Transverse colon (tissue), 4 donors: ENCODE results near the gene DUSP9. TPM values are rescaled to one million over a fixed set of nuclear protein-coding genes. Genes with fewer than 3 reads are reported as not detected.
A peak's percentile ranks its signal among the peaks of the same experiment; 100 is the strongest.

Source experiments
- DNase-seq: peaks from one replicate; pipeline ENCODE4 v3.0.0-alpha.2; 2019
- H3K27ac ChIP-seq, 4 donors: fragments of 200-600 bp; sonication (generic); 2 replicates each; pipeline ENCODE4 v1.5.1; 2016 to 2018; ENCODE audit warnings: inconsistent platforms in 4 of 4
- H3K27me3 ChIP-seq: fragments of 200-600 bp; sonication (generic); 2 replicates; pipeline ENCODE4 v1.5.1; 2017; ENCODE audit warnings: inconsistent platforms
- H3K36me3 ChIP-seq, 4 donors: fragments of 200-600 bp; sonication (generic); 2 replicates each; pipeline ENCODE4 v1.5.1; 2017 to 2019; ENCODE audit warnings: inconsistent platforms in 4 of 4
- H3K4me1 ChIP-seq, 4 donors: fragments of 200-600 bp; sonication (generic); 2 replicates each; pipeline ENCODE4 v1.5.1; 2017 to 2020; ENCODE audit warnings: inconsistent platforms in 4 of 4
- H3K4me3 ChIP-seq, 4 donors: fragments of 200-600 bp; sonication (generic); 1 replicate in 1 of 4; 2 replicates in 3 of 4; pipeline versions ENCODE4 v1.5.1 to v1.6.1; 2017 to 2019; ENCODE audit warnings: inconsistent platforms in 4 of 4
- H3K9me3 ChIP-seq, 2 donors: fragments of 200-600 bp; sonication (generic); 2 replicates each; pipeline ENCODE4 v1.5.1; 2017 to 2019; ENCODE audit warnings: inconsistent platforms in 2 of 2
- EP300 ChIP-seq: sonication (generic); formaldehyde crosslinking; IDR thresholded peaks from one replicate; pipeline ENCODE4 v1.6.1; 2017; ENCODE audit warnings: antibody characterized with exemption, low read depth
- POLR2A ChIP-seq: fragments of 450-650 bp; IDR thresholded peaks from one replicate; pipeline ENCODE4 v1.6.1; 2016; ENCODE audit warnings: antibody characterized with exemption, mild to moderate bottlenecking, moderate library complexity
- POLR2AphosphoS5 ChIP-seq, 3 donors: sonication (generic); formaldehyde crosslinking; IDR thresholded peaks; one replicate each; pipeline ENCODE4 v1.6.1; 2016; ENCODE audit warnings: antibody characterized with exemption in 3 of 3
- WGBS, 2 donors: methylation state at CpG; one replicate each; pipeline ENCODE4 v1.1.5; 2018; ENCODE audit warnings: low coverage in 1 of 2; 5-methylcytosine and 5-hydroxymethylcytosine counted together
- in situ Hi-C, 4 donors: fragments of 200-750 bp; cut with MboI; loops; one replicate each; pipeline versions ENCODE4 v1.15.0 to v1.15.1; 2017; ENCODE audit warnings: low sequenced_read_pairs in 3 of 4, low pct_ligation_motif_present in 1 of 4, low pct_unique_long_range_greater_than_20kb in 1 of 4
- intact Hi-C: fragments of 100-400 bp; cut with DNase I; formaldehyde crosslinking; loops from one replicate; pipeline ENCODE4 v1.15.1; 2023; ENCODE audit warnings: low total_unique reads
- total RNA-seq, 4 donors: library from RNA; depleted of rRNA; stranded (reverse); fragments of >200 nt; gene quantifications; one replicate each; pipeline ENCODE4 v1.1.0, GENCODE V29; 2016
- TF ChIP-seq, protein P1 (sequence below), 5 experiments: fragments of 200-600 bp in 3 of 5; fragments of 450-650 bp in 2 of 5; sonication (generic) in 3 of 5; IDR thresholded peaks; 1 replicate in 2 of 5; 2 replicates in 3 of 5; pipeline ENCODE4 v1.5.1; 2016 to 2017; ENCODE audit warnings: antibody characterized with exemption in 5 of 5, inconsistent platforms in 3 of 5, mild to moderate bottlenecking in 2 of 5, moderate library complexity in 1 of 5

Gene DUSP9
- total RNA-seq, 4 donors from 2014 or later, result not detected

DNA sequence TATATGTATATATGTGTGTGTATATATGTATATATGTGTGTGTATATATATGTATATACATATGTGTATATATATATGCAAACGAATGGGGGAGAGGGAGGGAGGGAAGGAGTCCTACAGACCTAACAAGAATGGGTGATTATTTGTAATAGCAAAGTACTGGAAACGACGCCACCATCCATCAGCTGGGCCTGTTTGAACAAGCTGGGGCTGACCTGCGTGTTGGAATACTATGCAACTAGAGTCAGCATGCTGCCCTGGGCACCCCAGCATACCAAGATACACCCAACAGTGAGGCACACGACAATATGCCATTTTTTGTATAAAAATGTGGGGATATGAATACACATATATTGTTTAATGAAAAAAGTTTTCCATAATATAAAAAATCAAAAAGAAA, 26.4 kb upstream of the DUSP9 start:
- DNase-seq, result no peak
- Histone ChIP-seq H3K4me1 (no peaks in the 10 kb centered on the region), H3K36me3 (no peaks in the 10 kb centered on the region), H3K27me3 (no peaks in the 10 kb centered on the region), H3K4me3 (no peak overlapping the region), H3K9me3 (no peaks in the 10 kb centered on the region), H3K27ac (no peak overlapping the region)
- intact Hi-C loops, result no loop called here
- TF ChIP-seq POLR2A, result no peak
- no peak for TF ChIP-seq EP300
- no peak for TF ChIP-seq POLR2AphosphoS5 (IDR thresholded peaks at IDR 0.05)
- TF ChIP-seq, protein P1, sequence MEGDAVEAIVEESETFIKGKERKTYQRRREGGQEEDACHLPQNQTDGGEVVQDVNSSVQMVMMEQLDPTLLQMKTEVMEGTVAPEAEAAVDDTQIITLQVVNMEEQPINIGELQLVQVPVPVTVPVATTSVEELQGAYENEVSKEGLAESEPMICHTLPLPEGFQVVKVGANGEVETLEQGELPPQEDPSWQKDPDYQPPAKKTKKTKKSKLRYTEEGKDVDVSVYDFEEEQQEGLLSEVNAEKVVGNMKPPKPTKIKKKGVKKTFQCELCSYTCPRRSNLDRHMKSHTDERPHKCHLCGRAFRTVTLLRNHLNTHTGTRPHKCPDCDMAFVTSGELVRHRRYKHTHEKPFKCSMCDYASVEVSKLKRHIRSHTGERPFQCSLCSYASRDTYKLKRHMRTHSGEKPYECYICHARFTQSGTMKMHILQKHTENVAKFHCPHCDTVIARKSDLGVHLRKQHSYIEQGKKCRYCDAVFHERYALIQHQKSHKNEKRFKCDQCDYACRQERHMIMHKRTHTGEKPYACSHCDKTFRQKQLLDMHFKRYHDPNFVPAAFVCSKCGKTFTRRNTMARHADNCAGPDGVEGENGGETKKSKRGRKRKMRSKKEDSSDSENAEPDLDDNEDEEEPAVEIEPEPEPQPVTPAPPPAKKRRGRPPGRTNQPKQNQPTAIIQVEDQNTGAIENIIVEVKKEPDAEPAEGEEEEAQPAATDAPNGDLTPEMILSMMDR (IDR thresholded peaks at IDR 0.05), result no peak
- WGBS, 2 donors, result 74% methylated on average over 5 of the region's 5 CpGs; no CpG with 5 or more reads in 1 of the 2 donors
- in situ Hi-C loops, result no loop called here

DNA sequence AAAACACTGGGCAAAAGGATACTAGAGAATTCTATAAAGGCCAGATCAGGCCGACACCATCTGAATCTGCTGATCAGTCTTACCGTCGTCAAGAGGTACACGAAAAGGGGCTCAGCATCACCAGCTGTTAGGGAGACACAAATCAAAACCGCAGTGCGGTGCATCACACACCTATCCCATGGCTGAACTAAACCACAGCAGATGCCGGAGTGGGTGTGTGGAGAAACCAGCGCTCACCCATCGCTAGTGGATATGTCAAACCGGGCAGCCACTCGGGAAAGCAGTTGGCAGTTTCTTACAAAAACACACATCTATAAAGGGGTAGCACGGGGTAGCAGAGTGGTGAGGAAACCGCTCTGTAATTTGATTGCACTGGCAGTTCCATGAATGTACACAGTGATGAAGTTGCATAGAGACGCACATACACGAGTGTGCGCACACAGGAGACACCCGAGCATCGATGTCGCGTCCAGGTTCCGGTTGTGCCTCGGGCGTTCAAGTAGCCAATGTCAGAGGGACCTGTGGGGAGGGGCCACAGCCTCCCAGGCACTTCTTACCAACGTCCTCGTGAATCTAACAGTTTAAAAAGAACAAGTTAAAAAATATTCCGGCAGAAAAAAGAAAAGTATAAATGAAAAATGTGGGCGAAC, 24.9 kb upstream of the DUSP9 start:
- no peak for DNase-seq
- Histone ChIP-seq H3K4me3 (no peak overlapping the region), H3K27me3 (no peaks in the 10 kb centered on the region), H3K9me3 (no peaks in the 10 kb centered on the region), H3K4me1 (no peaks in the 10 kb centered on the region), H3K27ac (no peak overlapping the region), H3K36me3 (no peaks in the 10 kb centered on the region)
- 80 to 87% methylated on average over 1 to 27 of the region's 27 CpGs for WGBS, 2 donors
- intact Hi-C loops (no loop called here), in situ Hi-C loops (no loop called here)
- TF ChIP-seq, protein P1 (IDR thresholded peaks at IDR 0.05), result no peak
- TF ChIP-seq EP300 (no peak), POLR2AphosphoS5 (IDR thresholded peaks at IDR 0.05) (no peak), POLR2A (no peak)

DNA sequence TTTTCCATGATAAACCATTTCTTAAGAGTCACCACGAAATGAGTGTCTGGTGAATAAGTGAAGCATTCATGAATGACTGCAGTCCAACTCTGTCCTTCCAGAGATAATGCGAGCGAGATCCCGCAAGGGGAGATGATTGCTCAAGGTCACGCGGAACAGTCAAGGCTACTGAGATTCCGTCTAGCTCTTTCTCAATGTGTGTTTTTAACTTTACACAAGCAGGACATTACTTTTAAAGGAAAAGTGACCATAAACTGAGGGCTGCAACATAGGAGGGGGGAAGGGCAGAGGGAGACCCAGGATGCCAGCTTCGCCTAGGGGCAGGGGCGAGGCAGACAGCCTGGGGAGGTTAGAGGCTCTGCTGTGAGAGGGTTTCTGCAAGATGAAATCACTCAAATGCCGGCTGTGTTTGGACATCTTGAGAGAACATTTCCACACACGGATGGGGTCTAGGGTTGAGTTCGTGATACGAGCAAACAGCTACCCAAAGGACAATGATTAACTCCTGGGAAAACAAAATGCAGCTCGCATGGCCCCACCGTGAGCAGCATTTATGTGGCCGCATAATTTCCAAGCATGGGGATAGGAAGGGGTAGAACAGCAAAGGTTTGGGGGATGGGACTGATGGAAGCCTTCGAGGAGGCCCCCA, 24.2 kb upstream of the DUSP9 start:
- in situ Hi-C loops, result no loop called here
- DNase-seq, result no peak
- no peak overlapping the region for H3K27ac ChIP-seq
- TF ChIP-seq POLR2AphosphoS5 (IDR thresholded peaks at IDR 0.05), result no peak
- H3K9me3 ChIP-seq, result no peaks in the 10 kb centered on the region
- H3K36me3 ChIP-seq, result no peaks in the 10 kb centered on the region
- H3K4me1 ChIP-seq, result no peaks in the 10 kb centered on the region
- no peak overlapping the region for H3K4me3 ChIP-seq
- H3K27me3 ChIP-seq, result no peaks in the 10 kb centered on the region
- intact Hi-C loops, result no loop called here
- WGBS, 2 donors, result 20 to 68% methylated on average over 3 to 17 of the region's 17 CpGs

DNA sequence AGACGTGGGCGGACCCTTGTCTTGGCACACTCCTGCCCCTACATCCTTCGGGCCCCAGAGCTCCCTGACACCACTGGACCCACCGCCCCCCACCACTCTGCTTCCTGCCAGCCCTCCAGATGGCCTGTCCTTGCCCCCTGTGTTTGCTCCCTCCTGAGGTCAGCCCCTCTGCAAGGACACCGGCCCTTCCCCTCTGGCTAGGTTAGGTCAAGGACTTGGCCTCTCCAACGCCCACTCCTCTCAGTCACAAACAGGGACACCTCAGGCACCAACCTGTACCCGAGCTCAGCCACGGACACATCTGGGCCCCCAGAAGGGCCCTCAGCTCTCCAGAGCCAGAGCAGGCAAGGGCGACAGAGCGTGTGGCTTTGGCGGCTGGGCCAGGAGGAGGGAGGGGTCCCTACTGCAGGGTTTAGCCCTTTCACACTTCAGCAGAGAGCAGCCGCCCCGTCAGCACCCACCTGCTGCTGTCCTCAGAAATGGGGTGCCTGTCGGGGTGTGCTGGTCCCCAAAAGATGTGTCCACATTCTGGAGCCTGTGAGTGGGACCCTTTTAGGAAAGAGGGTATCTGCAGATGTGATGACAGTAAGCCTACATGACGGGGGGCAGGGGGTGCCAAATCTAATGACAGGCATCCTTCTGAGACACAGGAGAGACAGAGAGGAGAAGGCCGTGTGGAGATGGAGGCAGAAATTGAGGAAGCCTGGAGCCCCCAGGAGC, 23.5 kb upstream of the DUSP9 start:
- in situ Hi-C loops, result no loop called here
- Histone ChIP-seq H3K9me3 (no peaks in the 10 kb centered on the region), H3K27me3 (no peaks in the 10 kb centered on the region), H3K4me3 (no peak overlapping the region), H3K27ac (no peak overlapping the region), H3K4me1 (no peaks in the 10 kb centered on the region), H3K36me3 (no peaks in the 10 kb centered on the region)
- peak; percentile 0 for DNase-seq
- intact Hi-C loops, result no loop called here
- WGBS, 2 donors, result 78% methylated on average over 16 of the region's 16 CpGs; no CpG with 5 or more reads in 1 of the 2 donors
- TF ChIP-seq POLR2AphosphoS5 (IDR thresholded peaks at IDR 0.05), result no peak
- no peak for TF ChIP-seq EP300
- TF ChIP-seq, protein P1 (IDR thresholded peaks at IDR 0.05), result no peak
- no peak for TF ChIP-seq POLR2A
